Tibial nerve (tissue), 4 donors: ENCODE results near the gene BTG1. TPM values are rescaled to one million over a fixed set of nuclear protein-coding genes. Genes with fewer than 3 reads are reported as not detected.
A peak's percentile ranks its signal among the peaks of the same experiment; 100 is the strongest.

Experiments
- DNase-seq, 2 donors: peaks; one replicate each; pipeline ENCODE4 v3.0.0-alpha.2; 2019; ENCODE audit warnings: low spot score in 2 of 2
- H3K27ac ChIP-seq, 4 donors: fragments of 200-600 bp; sonication (generic) in 3 of 4; one replicate each; pipeline ENCODE4 v1.5.1; 2017 to 2019; ENCODE audit warnings: mild to moderate bottlenecking in 1 of 4
- H3K27me3 ChIP-seq, 2 donors: fragments of 200-600 bp; sonication (generic) in 1 of 2; one replicate each; pipeline versions ENCODE4 v1.5.1 to v1.6.0; 2017 to 2019
- H3K36me3 ChIP-seq, 3 donors: fragments of 200-600 bp; sonication (generic); one replicate each; pipeline ENCODE4 v1.5.1; 2018 to 2019
- H3K4me1 ChIP-seq, 4 donors: fragments of 200-600 bp; sonication (generic) in 3 of 4; one replicate each; pipeline ENCODE4 v1.5.1; 2017 to 2019
- H3K4me3 ChIP-seq, 4 donors: fragments of 200-600 bp; sonication (generic) in 3 of 4; one replicate each; pipeline ENCODE4 v1.5.1; 2017 to 2019; ENCODE audit warnings: mild to moderate bottlenecking in 1 of 4, moderate library complexity in 1 of 4
- H3K9me3 ChIP-seq, 4 donors: fragments of 200-600 bp; sonication (generic) in 3 of 4; one replicate each; pipeline ENCODE4 v1.5.1; 2017 to 2019
- CTCF ChIP-seq, 5 experiments: fragments of 200-600 bp in 3 of 5; fragments of 450-650 bp in 2 of 5; sonication (generic) in 3 of 5; IDR thresholded peaks; one replicate each; pipeline ENCODE4 v1.5.1; 2016 to 2019; ENCODE audit warnings: antibody characterized with exemption in 5 of 5, mild to moderate bottlenecking in 3 of 5, moderate library complexity in 2 of 5
- EP300 ChIP-seq, 2 donors: sonication (generic); formaldehyde crosslinking; IDR thresholded peaks; one replicate each; pipeline ENCODE4 v1.6.1; 2017; ENCODE audit warnings: antibody characterized with exemption in 2 of 2, mild to moderate bottlenecking in 1 of 2
- POLR2A ChIP-seq, 2 donors: fragments of 450-650 bp; IDR thresholded peaks; one replicate each; pipeline ENCODE4 v1.6.1; 2017; ENCODE audit warnings: antibody characterized with exemption in 2 of 2, mild to moderate bottlenecking in 2 of 2, moderate library complexity in 2 of 2
- WGBS, 2 donors: methylation state at CpG; one replicate each; pipeline ENCODE4 v1.1.5; 2018; 5-methylcytosine and 5-hydroxymethylcytosine counted together
- total RNA-seq, 4 donors: library from RNA; depleted of rRNA; stranded (reverse); fragments of >200 nt; gene quantifications; one replicate each; pipeline ENCODE4 v1.1.0, GENCODE V29; 2016

BTG1 gene
- 10 to 100 TPM; 40.0 to 54.0 (median 47.8) TPM for total RNA-seq

- DNase-seq: peak; percentile 98 to 99
- 0 to 1% methylated on average over 51 to 61 of the region's 61 CpGs for WGBS, 2 donors
- H3K9me3 ChIP-seq: no peaks in the 10 kb centered on the region
- peaks cover 0 to 30% (median 0%) of the 10 kb centered on the region in 3 donors for H3K36me3 ChIP-seq
- peak within 1 kb of the TSS; percentile 95 to 99 (median 96) for H3K4me3 ChIP-seq
- TF ChIP-seq POLR2A (IDR thresholded peaks at IDR 0.05) (peak; percentile 97 to 99), EP300 (IDR thresholded peaks at IDR 0.05) (peak; percentile 55 to 100), CTCF (IDR thresholded peaks at IDR 0.05) (peak in 3 of 5 experiments; percentile 5 to 45 (median 41))
- H3K27ac ChIP-seq: peak within 1 kb of the TSS; percentile 99 to 100 (median 100)
- H3K27me3 ChIP-seq: no peaks in the 10 kb centered on the region
- H3K4me1 ChIP-seq: peaks cover 0 to 13% (median 2%) of the 10 kb centered on the region in 4 donors
These were observed at the start of gene BTG1 for GRCh38 chr12:92145731-92146496. Gene BTG1 (minus strand): TSS chr12:92145846. CDS start chr12:92145535, 311 bp downstream.

- Histone ChIP-seq H3K27me3 (no peaks in the 10 kb centered on the region), H3K4me3 (no peak overlapping the region), H3K36me3 (no peaks in the 10 kb centered on the region), H3K9me3 (no peaks in the 10 kb centered on the region), H3K4me1 (peaks cover 0 to 10% (median 0%) of the 10 kb centered on the region in 4 donors), H3K27ac (no peak overlapping the region)
- TF ChIP-seq EP300 (IDR thresholded peaks at IDR 0.05) (no peak), POLR2A (IDR thresholded peaks at IDR 0.05) (no peak), CTCF (IDR thresholded peaks at IDR 0.05) (no peak)
- WGBS, 2 donors: 89 to 90% methylated on average over 4 of the region's 4 CpGs
- DNase-seq: no peak
These were observed 48.9 kb upstream of the BTG1 start for GRCh38 chr12:92194561-92194960.

- no peak overlapping the region for H3K27ac ChIP-seq
- no peak for DNase-seq
- TF ChIP-seq EP300 (IDR thresholded peaks at IDR 0.05) (no peak), CTCF (IDR thresholded peaks at IDR 0.05) (no peak), POLR2A (IDR thresholded peaks at IDR 0.05) (no peak)
- no peaks in the 10 kb centered on the region for H3K36me3 ChIP-seq
- H3K9me3 ChIP-seq: no peaks in the 10 kb centered on the region
- peaks cover 0 to 10% (median 0%) of the 10 kb centered on the region in 4 donors for H3K4me1 ChIP-seq
- H3K4me3 ChIP-seq: no peak overlapping the region
- no peaks in the 10 kb centered on the region for H3K27me3 ChIP-seq
- WGBS, 2 donors: 83 to 93% methylated on average over 2 of the region's 2 CpGs
These were observed 48.2 kb upstream of the BTG1 start for GRCh38 chr12:92193846-92194245.

GRCh38 chr12:92193063-92193462, 47.4 kb upstream of the BTG1 start:
- no peak overlapping the region for H3K4me3 ChIP-seq
- H3K36me3 ChIP-seq: no peaks in the 10 kb centered on the region
- H3K9me3 ChIP-seq: no peaks in the 10 kb centered on the region
- H3K27me3 ChIP-seq: no peaks in the 10 kb centered on the region
- peaks cover 0 to 10% (median 0%) of the 10 kb centered on the region in 4 donors for H3K4me1 ChIP-seq
- TF ChIP-seq EP300 (IDR thresholded peaks at IDR 0.05) (no peak), CTCF (IDR thresholded peaks at IDR 0.05) (no peak), POLR2A (IDR thresholded peaks at IDR 0.05) (no peak)
- 26 to 29% methylated on average over 2 of the region's 2 CpGs for WGBS, 2 donors
- no peak overlapping the region for H3K27ac ChIP-seq
- DNase-seq: no peak

GRCh38 chr12:92192360-92192759, 46.7 kb upstream of the BTG1 start:
- peaks cover 0 to 10% (median 0%) of the 10 kb centered on the region in 4 donors for H3K4me1 ChIP-seq
- H3K27me3 ChIP-seq: no peaks in the 10 kb centered on the region
- TF ChIP-seq POLR2A (IDR thresholded peaks at IDR 0.05) (no peak), EP300 (IDR thresholded peaks at IDR 0.05) (no peak), CTCF (IDR thresholded peaks at IDR 0.05) (no peak)
- H3K4me3 ChIP-seq: no peak overlapping the region
- H3K27ac ChIP-seq: no peak overlapping the region
- no peak for DNase-seq
- H3K36me3 ChIP-seq: no peaks in the 10 kb centered on the region
- H3K9me3 ChIP-seq: no peaks in the 10 kb centered on the region
